DOHH2 (cell line): ENCODE results near the gene LZTR1.
A peak's percentile ranks its signal among the peaks of the same experiment; 100 is the strongest.
"Not testable (repeated sequence)": the region's sequence is repeated elsewhere in the genome, so short reads cannot be mapped to it uniquely, and the experiment has no call there.

ENCODE experiments used
- H3F3A ChIP-seq: fragments of 200-600 bp; sonication (generic), shearing (Covaris generic); 2 replicates; pipeline ENCODE4 v1.6.0; 2016; ENCODE audit warnings: antibody characterized with exemption, mild to moderate bottlenecking; ENCODE audit not compliant: control insufficient read depth, insufficient read depth
- H3K27ac ChIP-seq: fragments of 200-600 bp; sonication (generic); 2 replicates; pipeline ENCODE4 v1.5.1; 2014; ENCODE audit warnings: low read depth, mild to moderate bottlenecking, low read length, moderate library complexity
- H3K27me3 ChIP-seq: fragments of 200-600 bp; sonication (generic); 2 replicates; pipeline ENCODE4 v1.6.1; 2014; ENCODE audit warnings: mild to moderate bottlenecking, low read length, mixed read lengths; ENCODE audit not compliant: control insufficient read depth
- H3K36me3 ChIP-seq: fragments of 200-600 bp; sonication (generic); 2 replicates; pipeline ENCODE4 v1.6.1; 2014; ENCODE audit warnings: mild to moderate bottlenecking, low read length, moderate library complexity, mixed read lengths; ENCODE audit not compliant: control insufficient read depth
- H3K4me1 ChIP-seq: fragments of 200-600 bp; sonication (generic); 2 replicates; pipeline ENCODE4 v1.6.1; 2014; ENCODE audit warnings: mild to moderate bottlenecking, low read length, mixed read lengths; ENCODE audit not compliant: control insufficient read depth
- H3K4me2 ChIP-seq: fragments of 200-600 bp; sonication (generic); 2 replicates; pipeline ENCODE4 v1.6.0; 2014; ENCODE audit warnings: mild to moderate bottlenecking, low read length, moderate library complexity
- H3K4me3 ChIP-seq: fragments of 200-600 bp; sonication (generic); 2 replicates; pipeline ENCODE4 v1.5.1; 2014; ENCODE audit warnings: mild to moderate bottlenecking, low read length, mixed read lengths
- H3K79me2 ChIP-seq: fragments of 200-600 bp; sonication (generic); 2 replicates; pipeline ENCODE4 v1.6.1; 2014; ENCODE audit warnings: mild to moderate bottlenecking, low read length, mixed read lengths; ENCODE audit not compliant: control insufficient read depth
- H3K9me2 ChIP-seq: fragments of 200-600 bp; sonication (generic); replicated peaks from 2 replicates; pipeline ENCODE4 v1.6.1; 2014; ENCODE audit warnings: mild to moderate bottlenecking, low read length, mixed read lengths; ENCODE audit not compliant: control insufficient read depth
- H3K9me3 ChIP-seq: fragments of 200-600 bp; sonication (generic); 2 replicates; pipeline ENCODE4 v1.6.1; 2014; ENCODE audit warnings: antibody characterized with exemption, low read length, mixed read lengths; ENCODE audit not compliant: control insufficient read depth, insufficient read depth
- H4K20me1 ChIP-seq: fragments of 200-600 bp; sonication (generic); 2 replicates; pipeline ENCODE4 v1.6.0; 2014; ENCODE audit warnings: low read depth, mild to moderate bottlenecking, antibody characterized with exemption, low read length, moderate library complexity; ENCODE audit not compliant: control insufficient read depth, insufficient read depth
- CTCF ChIP-seq: fragments of 200-600 bp; sonication (generic); IDR thresholded peaks from one replicate; pipeline ENCODE4 v1.5.1; 2014; ENCODE audit warnings: antibody characterized with exemption, mild to moderate bottlenecking, low read depth, low read length; ENCODE audit not compliant: poor library complexity, severe bottlenecking
- EZH2phosphoT487 ChIP-seq: fragments of 200-600 bp; sonication (generic); IDR thresholded peaks from 2 replicates; pipeline ENCODE4 v1.6.1; 2017; ENCODE audit warnings: borderline replicate concordance, mild to moderate bottlenecking, antibody characterized with exemption, low read length, moderate library complexity, mixed read lengths

The LZTR1 gene

GRCh38 chr22:20937031-20937793 is 44.9 kb upstream of the LZTR1 start:
- Histone ChIP-seq H3K4me1 (peaks cover 23% of the 10 kb centered on the region), H3K36me3 (peaks cover 73% of the 10 kb centered on the region), H3K79me2 (peaks cover 99% of the 10 kb centered on the region)

GRCh38 chr22:20937794-20938671 is 44.1 kb upstream of the LZTR1 start:
- Histone ChIP-seq H3K79me2 (peaks cover 99% of the 10 kb centered on the region), H3K9me2 (no peaks in the 10 kb centered on the region), H3K4me2 (0 out of 2 replicates have a peak overlapping the region, but pooled peaks have one; percentile 6), H3K27me3 (no peaks in the 10 kb centered on the region), H3K9me3 (no peaks in the 10 kb centered on the region), H4K20me1 (peaks cover 47% of the 10 kb centered on the region), H3K4me3 (no peak overlapping the region), H3K27ac (no peak overlapping the region), H3K4me1 (peaks cover 29% of the 10 kb centered on the region), H3K36me3 (peaks cover 70% of the 10 kb centered on the region), H3F3A (0 out of 2 replicates have a peak, but pooled peaks cover 7% of the 10 kb centered on the region)
- no peak for TF ChIP-seq CTCF
- TF ChIP-seq EZH2phosphoT487, result no peak

More at GRCh38 chr22:20937031-20937793, 44.9 kb upstream of the LZTR1 start:
- Histone ChIP-seq H3K4me3 (no peak overlapping the region), H3K27ac (no peak overlapping the region), H3K4me2 (0 out of 2 replicates have a peak overlapping the region, but pooled peaks have one; percentile 6), H3K9me2 (no peaks in the 10 kb centered on the region), H3K9me3 (no peaks in the 10 kb centered on the region), H4K20me1 (peaks cover 41% of the 10 kb centered on the region), H3F3A (0 out of 2 replicates have a peak, but pooled peaks cover 7% of the 10 kb centered on the region), H3K27me3 (no peaks in the 10 kb centered on the region)
- TF ChIP-seq EZH2phosphoT487, result no peak
- no peak for TF ChIP-seq CTCF

- not testable (repeated sequence) for H3K9me2 ChIP-seq, H3K9me3 ChIP-seq, H3K4me2 ChIP-seq, H3K27ac ChIP-seq, H3F3A ChIP-seq, H3K27me3 ChIP-seq, H3K4me3 ChIP-seq
- Histone ChIP-seq H3K4me1 (peaks cover 29% of the 10 kb centered on the region), H3K36me3 (peaks cover 67% of the 10 kb centered on the region), H3K79me2 (peaks cover 99% of the 10 kb centered on the region), H4K20me1 (peaks cover 50% of the 10 kb centered on the region)
Observed at GRCh38 chr22:20939457-20940185, 42.5 kb upstream of the LZTR1 start.
